HG03354 (cell line): ENCODE results near the gene SPATS2L.

Experiments
- ATAC-seq: cut with Tn5 transposase; IDR thresholded peaks from one replicate; pipeline ENCODE4 v1.9.1; 2021; ENCODE audit warnings: mild to moderate bottlenecking; ENCODE audit not compliant: unreplicated experiment, poor library complexity, severe bottlenecking

Gene SPATS2L

DNA sequence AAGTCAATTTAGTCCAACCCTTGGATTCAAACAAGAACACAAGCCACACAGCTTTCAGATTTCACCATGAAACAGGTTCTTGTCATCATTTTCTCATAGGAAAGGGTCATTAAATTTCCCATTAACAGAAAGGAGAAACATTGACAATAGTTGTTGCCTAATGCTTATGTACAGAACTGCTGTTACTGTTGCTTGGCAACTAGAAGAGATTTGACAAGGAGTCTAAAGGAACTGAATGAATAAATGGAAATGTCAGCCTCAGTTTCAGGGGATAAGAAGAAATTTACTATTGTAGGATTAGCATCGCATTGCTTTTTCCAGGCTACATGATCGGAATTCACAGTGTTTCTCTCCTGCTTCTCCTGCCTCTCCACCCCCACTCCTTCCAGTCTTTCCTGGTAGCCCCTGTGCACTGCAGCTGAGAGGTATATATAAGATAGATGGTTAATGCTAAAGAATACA is 90.3 kb downstream of the SPATS2L start:
- ATAC-seq, result peak; percentile 46

DNA sequence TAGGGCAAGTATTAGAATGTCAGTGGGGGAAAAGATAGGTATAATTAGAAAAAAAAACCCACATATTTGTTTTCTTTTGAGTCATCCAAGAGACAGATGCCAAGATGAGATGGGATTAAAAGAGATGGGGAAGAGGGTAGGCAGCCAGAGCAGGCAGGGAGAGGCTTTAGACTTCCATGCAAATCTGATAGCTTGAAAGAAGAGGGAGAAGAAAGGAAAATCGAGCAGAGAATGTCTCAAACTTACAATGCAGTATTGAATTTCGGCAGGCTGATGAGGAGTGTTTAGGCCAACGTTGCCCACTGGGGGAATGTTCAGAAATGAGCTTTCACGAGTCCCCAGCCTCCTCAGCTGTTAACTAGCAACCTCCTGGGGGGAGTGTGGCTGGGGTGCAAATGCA is 91.3 kb downstream of the SPATS2L start:
- no peak for ATAC-seq

DNA sequence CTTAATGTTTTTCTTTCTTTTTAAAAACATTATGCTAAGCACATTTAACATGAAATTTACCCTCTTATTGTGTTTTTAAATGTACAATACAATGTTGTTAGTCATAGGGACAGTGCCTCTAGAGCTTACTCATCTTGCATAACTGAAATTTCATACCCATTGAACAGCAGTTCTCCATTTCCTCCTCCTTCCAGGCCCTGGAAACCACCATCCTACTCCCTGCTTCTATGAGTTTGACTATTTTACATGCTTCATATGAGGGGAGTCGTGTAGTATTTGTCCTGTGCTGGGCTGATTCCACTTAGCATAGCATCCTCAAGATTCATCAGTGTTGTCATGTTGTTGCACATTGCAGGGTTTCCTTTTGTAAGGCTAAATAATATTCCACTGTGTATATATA is 92.6 kb downstream of the SPATS2L start:
- no peak for ATAC-seq

DNA sequence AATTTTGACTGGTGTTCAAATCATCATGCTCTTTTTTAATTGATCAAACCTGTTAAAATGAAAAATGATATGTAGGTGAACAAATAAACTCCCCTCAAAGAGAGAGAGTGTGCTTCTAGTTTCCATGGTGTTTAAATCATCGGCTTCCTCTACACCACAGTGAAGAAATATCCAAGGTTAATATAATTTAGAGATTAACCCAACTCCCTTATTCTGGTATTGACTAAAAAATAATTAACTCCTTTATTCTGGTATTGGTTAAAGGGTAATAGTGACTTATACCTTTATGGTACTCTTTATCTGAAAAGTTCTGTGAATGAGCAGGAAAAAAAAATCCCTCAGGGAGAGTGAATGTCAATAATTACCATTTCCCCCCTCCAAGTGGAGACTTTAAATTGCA is 93.1 kb downstream of the SPATS2L start:
- no peak for ATAC-seq

DNA sequence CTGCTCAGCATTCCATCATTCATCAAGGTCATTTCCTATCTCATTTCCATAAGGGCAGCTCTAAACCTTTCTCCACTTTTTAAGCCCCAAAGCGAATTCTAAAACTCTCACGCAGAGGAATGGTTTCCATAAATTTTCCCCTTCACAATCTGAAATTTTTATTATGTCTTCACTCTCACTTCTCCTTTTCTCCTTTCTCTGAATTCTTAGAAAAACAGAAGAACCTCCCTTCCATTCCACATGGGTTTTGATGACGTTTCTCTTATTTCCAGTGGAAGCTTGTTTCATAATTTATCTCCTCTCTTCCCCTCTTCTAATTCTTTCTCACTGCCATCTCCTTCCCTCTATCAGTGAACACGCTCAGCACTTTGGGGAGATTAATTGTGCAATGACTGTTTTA is 97.3 kb downstream of the SPATS2L start:
- no peak for ATAC-seq

DNA sequence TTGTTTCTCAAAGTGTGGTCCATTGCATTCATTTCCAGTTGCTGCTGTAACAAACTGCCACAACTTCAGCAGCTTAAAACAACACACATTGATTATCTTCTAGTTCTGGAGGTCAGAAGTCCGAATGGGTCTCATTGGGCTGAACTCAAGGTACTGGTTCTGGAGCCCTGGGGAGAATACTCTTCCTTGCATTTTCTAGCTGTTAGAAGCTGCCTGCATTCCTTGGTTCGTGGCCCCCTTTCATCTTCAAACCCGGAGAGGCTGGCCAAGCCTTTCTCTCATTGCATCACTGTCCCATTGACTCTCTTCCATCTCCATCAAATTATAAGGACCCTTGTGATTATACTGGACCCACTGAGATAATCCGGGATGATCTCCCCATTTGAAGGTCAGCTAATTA is 98.1 kb downstream of the SPATS2L start:
- no peak for ATAC-seq

DNA sequence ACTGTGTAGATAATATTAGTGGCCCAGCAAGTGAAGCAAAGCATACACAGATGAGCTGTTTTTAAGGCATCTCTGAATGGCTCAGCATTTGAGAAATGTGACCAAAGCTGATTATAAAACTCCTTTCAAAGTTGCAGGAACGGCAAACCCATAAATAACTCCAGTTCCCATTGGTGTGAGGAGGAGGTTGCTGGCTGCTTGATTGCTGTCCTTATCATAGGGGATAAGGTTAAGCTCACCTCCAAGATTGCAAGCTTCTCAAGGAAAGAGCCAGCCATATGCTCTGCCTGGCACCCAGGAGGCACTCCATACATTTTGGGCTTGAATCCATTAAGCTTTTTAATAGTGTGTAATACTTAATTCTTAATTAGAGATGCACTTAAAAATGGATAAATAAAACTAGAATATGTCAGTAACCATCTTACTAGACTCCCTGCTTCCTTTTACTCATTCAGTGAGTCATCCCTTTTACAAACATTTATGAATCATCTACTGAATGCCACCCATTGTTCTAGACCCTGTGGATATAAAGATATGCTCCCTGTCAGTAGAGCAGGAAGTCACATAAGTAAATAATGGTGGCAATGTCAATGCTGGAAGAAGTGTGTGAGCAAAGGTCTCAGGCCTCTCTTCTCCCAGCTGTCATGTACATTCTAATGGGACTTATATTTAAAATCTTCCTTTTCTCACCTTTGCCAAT is 99.3 kb downstream of the SPATS2L start:
- ATAC-seq, result peak; percentile 55

DNA sequence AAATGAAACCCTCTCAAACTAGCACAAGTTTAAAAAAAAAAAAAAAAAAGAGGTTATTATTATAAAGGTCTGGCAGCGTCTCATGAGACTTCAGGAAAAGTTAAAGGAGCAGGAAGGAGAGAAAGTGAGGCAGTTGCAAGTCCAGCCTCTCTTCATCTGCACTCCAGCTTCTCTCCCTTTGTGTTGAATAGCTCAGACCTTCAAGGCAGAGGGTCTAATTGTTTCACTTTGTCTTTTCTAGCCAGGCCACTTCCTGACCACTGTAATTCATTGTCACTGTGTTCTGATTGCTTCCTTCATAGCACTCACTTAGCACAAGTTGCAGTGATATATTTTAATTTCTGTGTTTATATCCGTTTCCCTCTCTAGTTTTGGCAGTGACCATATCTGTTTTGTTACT is 99.9 kb downstream of the SPATS2L start:
- ATAC-seq, result peak; percentile 81

DNA sequence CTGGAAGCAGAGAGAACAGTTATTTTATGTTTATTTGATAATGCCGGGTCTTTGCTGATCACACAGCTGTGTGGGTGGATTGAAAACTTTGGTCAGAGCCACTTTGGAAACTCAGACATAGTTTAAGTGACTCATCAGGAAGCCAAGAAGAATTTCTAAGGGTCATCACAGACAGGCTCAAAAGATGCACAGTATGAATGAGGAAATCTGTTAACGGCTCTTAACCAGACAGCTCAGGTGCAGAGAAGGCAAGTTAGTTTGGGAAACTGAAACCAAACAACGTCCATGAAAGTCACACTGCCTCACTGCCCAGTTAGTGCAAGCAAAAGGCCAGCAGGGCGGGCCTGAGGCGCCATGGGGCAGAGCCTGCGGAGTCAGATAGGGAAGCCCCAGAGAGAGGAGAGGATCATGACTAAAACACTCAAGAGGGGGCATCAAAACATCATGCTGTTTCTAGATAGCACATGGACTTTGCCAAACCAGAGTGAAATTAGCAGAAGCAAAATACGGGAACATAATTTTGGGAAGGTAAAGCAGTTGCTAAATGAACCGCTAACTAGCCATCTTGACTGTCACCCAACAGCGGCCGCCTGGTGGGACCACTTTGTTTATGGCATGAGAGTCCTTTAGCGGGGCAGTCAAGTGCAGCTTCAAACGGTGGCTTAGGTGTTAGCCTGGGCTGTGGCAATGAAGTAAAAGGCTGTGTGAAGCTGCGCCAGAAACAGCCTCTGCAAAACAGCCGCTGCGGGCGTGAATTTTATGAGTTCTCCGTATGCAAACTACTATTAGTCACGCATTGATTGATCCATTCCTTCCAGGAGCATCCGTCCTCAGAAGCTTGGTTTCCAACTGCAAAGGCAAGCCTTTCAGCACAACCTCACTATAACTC is 102.2 kb downstream of the SPATS2L start:
- no peak for ATAC-seq

DNA sequence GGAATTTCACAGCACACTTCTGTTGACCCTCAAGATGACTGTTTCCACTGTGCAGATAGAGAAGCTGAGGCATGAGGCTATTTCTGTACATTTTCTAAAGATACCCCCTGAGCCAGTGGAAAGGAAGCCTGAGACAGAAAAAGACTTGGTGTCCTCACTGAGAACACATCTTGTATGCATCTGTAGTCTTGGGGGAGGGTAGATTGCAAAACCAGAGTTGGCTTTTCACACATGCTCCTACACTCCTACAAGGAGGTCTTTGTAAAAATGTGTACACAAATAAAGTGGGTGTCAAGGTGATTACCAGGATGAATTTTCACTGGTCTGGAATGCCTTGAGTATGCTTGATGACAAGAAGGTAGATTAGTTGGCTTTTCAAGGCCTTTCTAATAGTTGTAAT is 105.3 kb downstream of the SPATS2L start:
- no peak for ATAC-seq

DNA sequence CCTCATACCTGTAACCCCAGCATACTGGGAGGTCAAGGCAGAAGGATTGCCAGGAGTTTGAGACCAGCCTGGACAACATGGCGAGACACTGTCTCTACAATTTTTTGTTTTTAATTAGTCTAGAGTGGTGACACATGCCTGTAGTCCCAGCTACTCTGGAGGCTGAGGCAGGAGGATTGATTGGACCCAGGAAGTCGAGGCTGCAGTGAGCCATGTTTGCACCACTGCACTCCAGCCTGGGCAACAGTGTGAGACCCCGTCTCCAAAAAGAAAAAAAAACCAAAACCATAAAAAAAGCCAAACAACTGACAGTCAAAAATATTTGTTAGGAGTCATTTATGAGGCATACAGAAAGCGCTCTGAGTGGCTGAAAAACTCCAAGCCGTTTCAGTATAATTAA is 107.9 kb downstream of the SPATS2L start:
- ATAC-seq, result no peak

DNA sequence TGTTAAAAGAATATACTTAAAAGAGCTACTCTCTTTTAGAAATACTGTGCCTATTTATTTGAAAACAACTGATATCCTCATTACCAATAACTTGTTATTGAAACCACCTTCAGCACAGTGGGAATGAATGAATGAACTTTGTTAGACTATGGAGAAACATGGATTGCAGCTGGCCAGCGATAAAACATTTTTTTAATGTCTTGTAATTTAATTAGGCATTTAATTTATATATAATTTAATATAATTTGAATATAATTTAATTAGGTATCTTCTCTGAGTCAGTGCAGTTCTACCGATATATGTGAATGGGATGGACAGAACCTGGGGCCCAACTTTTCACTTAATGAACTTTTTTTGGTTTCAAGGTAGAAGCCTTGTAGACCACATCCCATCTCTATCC is 109.0 kb downstream of the SPATS2L start:
- ATAC-seq, result no peak

DNA sequence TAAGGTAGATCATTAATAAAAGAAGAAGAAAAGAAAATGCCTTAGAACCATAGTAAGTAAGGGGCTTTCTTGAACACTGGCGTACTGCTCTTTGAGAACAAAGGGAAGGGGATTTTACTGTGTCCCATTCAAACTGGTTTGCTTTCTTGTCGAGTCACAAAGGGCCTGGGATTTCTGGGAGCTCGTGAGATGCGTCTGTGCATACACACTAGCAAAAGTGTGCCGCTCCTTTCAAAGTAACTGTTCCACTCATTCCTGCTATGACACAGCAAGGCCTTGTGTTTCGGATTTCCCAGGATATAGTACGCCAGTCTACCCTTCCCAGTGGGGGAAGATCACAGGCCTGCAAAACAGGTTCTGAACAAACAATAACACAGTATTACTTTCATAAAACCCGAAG is 110.4 kb downstream of the SPATS2L start:
- no peak for ATAC-seq

DNA sequence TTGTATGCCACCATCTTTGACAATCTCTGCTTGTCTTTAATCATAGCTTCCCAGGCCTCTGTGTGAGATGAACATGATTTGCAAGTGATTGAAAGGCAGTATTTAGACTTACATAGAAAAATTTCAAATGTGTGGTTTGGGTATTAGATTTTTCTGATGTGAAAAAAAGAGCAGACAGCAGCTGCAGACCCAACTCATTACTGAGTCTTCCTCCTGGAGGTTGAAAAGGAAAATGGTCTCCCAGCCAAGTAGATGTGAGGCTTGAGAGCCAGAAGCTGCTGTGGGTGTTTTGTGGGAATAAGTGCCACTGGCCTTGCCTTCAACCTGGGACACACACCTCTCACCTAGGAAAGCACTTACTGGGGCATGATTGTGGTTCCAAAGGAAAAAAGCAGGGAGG is 110.9 kb downstream of the SPATS2L start:
- ATAC-seq, result no peak

DNA sequence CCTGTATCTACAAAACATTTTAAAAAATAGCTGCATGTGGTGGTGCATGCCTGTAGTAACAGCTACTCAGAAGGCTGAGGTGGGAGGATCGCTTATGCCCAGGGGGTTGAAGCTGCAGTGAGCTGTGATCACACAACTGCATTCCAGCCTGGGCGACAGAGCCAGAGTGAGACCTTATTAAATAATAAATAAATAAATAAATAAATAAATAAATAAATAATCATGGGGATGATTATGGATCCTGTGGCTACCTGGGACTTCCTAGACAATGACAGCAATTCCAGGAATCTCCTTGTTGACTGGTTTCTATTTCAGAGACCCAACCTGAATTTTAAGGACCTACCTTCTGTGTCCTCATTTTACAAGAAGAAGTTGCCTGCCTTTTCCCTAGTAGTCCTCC is 111.9 kb downstream of the SPATS2L start:
- ATAC-seq, result no peak

DNA sequence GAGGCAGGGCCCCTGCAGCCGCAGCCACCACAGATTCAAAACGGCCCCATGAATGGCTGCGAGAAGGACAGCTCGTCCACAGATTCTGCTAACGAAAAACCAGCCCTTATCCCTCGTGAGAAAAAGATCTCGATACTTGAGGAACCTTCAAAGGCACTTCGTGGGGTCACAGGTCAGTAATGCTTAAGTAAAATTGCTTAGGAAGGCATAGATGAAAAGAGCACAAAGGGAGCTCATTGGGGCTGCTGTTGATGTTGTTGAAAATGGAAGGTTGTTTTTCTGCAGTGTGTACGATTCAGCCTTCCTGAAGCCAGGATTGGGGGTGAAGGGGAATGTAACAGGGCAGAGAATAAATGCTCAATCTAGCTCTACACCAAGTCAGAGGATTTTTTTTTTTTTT is 112.8 kb downstream of the SPATS2L start:
- ATAC-seq, result no peak

DNA sequence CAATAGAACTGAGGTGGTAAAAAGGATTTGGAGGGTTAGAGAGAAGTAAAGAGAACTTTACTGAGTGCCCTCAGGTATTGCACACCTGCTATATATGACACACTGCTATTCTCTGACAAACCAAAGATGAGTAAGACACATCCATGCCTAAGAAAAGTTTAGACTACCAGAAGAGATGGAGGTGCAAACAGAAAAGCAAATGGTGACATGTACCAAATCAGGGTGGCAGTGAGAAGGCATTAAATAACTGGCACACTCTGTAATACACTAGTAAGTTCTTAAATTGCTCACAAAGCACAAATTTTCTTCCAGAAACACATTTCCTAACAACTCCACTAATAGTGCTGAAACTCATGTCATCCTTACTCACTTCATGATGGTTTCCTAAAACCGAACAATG is 114.8 kb downstream of the SPATS2L start:
- ATAC-seq, result no peak

DNA sequence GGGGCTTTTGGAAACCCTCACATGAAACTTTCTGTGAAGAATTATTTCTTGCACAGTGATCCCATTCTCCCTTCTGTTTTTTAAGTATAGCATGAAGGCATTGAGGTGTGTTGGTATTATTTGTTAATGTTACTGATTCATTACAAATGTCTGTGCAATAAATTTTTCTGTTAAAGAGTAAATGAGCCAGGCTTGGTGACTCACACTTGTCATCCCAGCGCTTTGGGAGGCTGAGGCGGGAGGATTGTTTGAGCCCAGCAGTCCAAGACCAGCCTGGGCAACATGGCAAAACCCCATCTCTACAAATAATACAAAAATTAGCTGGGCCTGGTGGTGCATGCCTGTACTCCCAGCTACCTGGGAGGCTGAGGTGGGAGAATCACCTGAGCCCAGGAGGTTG is 115.6 kb downstream of the SPATS2L start:
- no peak for ATAC-seq

DNA sequence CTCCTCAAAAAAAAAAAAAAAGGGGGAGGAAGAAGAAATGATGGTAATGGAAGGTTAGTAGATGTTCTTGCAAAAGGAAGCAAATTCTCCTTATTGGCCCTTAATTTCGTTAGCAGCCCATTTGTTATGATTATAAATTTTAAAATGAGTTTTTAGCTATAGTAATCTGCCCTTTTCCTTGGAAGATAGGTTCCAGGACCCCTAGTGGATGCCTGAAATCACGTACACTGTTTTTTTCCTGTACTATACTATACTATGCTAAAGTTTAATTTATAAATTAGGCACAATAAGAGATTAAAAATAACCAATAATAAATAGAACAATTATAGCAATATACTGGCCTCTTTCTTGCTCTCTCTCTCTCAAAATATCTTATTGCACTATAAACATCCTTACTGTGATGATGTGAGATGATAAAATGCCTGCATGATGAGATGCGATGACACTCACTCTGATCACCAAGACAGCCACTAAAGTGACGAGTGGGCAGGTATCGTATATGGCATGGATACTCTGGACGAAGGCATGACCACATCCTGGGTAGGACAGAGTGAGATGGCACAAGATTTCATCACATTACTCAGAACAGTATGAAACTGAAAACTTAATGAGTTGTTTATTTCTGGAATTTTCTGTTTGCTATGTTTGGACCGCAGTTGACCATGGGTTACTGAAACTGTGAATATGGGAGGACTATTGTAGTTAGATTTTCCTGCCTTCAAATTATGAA is 116.2 kb downstream of the SPATS2L start:
- ATAC-seq, result no peak

DNA sequence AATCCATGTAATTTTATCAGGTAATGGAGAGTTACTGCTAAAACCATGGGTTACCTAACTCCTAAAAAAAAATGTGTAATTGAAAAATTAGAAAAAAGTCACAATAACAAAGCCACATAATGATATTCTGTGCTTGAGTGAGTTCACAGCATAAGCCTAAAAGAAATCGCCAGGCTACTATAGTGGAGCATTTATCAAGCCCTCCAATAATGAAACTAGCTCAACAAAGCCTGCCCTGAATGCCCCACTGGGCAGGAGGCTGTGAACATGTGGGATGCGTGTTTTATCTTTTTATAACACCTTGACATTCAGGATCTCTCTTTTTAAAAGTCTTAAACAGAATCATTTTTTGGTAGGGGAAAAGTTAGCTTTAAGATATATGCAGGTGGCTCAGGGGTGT is 117.0 kb downstream of the SPATS2L start:
- no peak for ATAC-seq
